PC-3 (cell line): ENCODE results near the gene ADAMTSL1. TPM values are rescaled to one million over a fixed set of nuclear protein-coding genes. Genes with fewer than 3 reads are reported as not detected.

Experiments used
- ATAC-seq: fragments of 200-7000 bp; cut with Tn5 transposase; 2 replicates; pipeline ENCODE4 v1.9.1; 2020; ENCODE audit warnings: mild to moderate bottlenecking, moderate library complexity
- BruUV-seq: library from RNA; stranded (reverse); fragments of 400-500 nt; replicated peaks from 2 replicates; lab custom pipeline; 2021; lab: Mats Ljungman, UMichigan
- CTCF ChIA-PET: fragments of 300-600 bp; sonication (Branson Sonifier 250); formaldehyde crosslinking; loops from one replicate; lab custom pipeline; 2022; ENCODE audit warnings: antibody characterized with exemption; lab: Charles Lee
- POLR2A ChIA-PET: fragments of 300-600 bp; sonication (Branson Sonifier 250); formaldehyde crosslinking; loops from one replicate; lab custom pipeline; 2022; ENCODE audit warnings: antibody characterized with exemption; ENCODE audit not compliant: unreplicated experiment; lab: Charles Lee
- DNase-seq: peaks from one replicate; pipeline ENCODE4 v3.0.0-alpha.2; 2015
- H2AFZ ChIP-seq: fragments of 300-600 bp; sonication (generic); 2 replicates; pipeline ENCODE4 v1.6.0; 2016; ENCODE audit warnings: antibody characterized with exemption, low read length
- H3F3A ChIP-seq: fragments of 300-600 bp; sonication (generic); one replicate; pipeline ENCODE4 v1.6.0; 2017; ENCODE audit warnings: antibody characterized with exemption, low read length, control low read depth, mild to moderate bottlenecking; ENCODE audit not compliant: unreplicated experiment
- H3K27ac ChIP-seq: fragments of 300-600 bp; sonication (generic); 2 replicates; pipeline ENCODE4 v1.5.1; 2016; ENCODE audit warnings: mild to moderate bottlenecking, low read length
- H3K27me3 ChIP-seq: fragments of 300-600 bp; sonication (generic); 2 replicates; pipeline ENCODE4 v1.6.1; 2016; ENCODE audit warnings: low read length, mixed read lengths
- H3K36me3 ChIP-seq: fragments of 300-600 bp; sonication (generic); 2 replicates; pipeline ENCODE4 v1.6.1; 2016; ENCODE audit warnings: low read depth, mixed run types, low read length, mixed read lengths
- H3K4me1 ChIP-seq: fragments of 300-600 bp; sonication (generic); 2 replicates; pipeline ENCODE4 v1.5.1; 2016; ENCODE audit warnings: low read length; ENCODE audit not compliant: insufficient read depth
- H3K4me2 ChIP-seq: fragments of 300-600 bp; sonication (generic); 2 replicates; pipeline ENCODE4 v1.6.0; 2016; ENCODE audit warnings: low read length
- H3K4me3 ChIP-seq: fragments of 300-600 bp; sonication (generic); 2 replicates; pipeline ENCODE4 v1.5.1; 2016; ENCODE audit warnings: mild to moderate bottlenecking, low read length, mixed read lengths
- H3K79me2 ChIP-seq: fragments of 300-600 bp; sonication (generic); 2 replicates; pipeline ENCODE4 v1.6.1; 2017; ENCODE audit warnings: low read length, mixed read lengths
- H3K9ac ChIP-seq: fragments of 300-600 bp; sonication (generic); 2 replicates; pipeline ENCODE4 v1.6.0; 2016; ENCODE audit warnings: mild to moderate bottlenecking, low read length
- H3K9me2 ChIP-seq: fragments of 300-600 bp; sonication (generic); replicated peaks from 2 replicates; pipeline ENCODE4 v1.6.1; 2016; ENCODE audit warnings: mixed run types, low read length, mixed read lengths
- H3K9me3 ChIP-seq: fragments of 300-600 bp; sonication (generic); 2 replicates; pipeline ENCODE4 v1.6.1; 2016; ENCODE audit warnings: low read length, mixed read lengths
- H4K20me1 ChIP-seq: fragments of 300-600 bp; sonication (generic); 2 replicates; pipeline ENCODE4 v1.6.1; 2016; ENCODE audit warnings: low read length, mixed read lengths
- EZH2 ChIP-seq: fragments of 300-600 bp; sonication (generic); IDR thresholded peaks from one replicate; pipeline ENCODE4 v1.6.1; 2017; ENCODE audit warnings: antibody characterized with exemption, mild to moderate bottlenecking, low read length; ENCODE audit not compliant: unreplicated experiment
- EZH2phosphoT487 ChIP-seq: fragments of 300-600 bp; sonication (generic); IDR thresholded peaks from 2 replicates; pipeline ENCODE4 v1.6.1; 2018; ENCODE audit warnings: mild to moderate bottlenecking, antibody characterized with exemption, low read length, borderline replicate concordance
- intact Hi-C: fragments of 100-400 bp; cut with micrococcal nuclease; formaldehyde crosslinking; loops from 2 replicates; pipeline ENCODE4 v1.9.0; 2023
- total RNA-seq: library from RNA; depleted of rRNA; stranded (reverse); fragments of >200 nt; gene quantifications from 2 replicates; pipeline ENCODE4 v1.2.3, GENCODE V29; 2014
- TF ChIP-seq, protein P1 (sequence below): fragments of 300-600 bp; sonication (generic); conservative IDR thresholded peaks from 2 replicates; pipeline ENCODE4 v1.5.1; 2017; ENCODE audit warnings: antibody characterized with exemption, low read depth, mild to moderate bottlenecking, low read length

Gene ADAMTSL1
- total RNA-seq, 1 experiment from 2014 or later: 0.26 TPM

DNA sequence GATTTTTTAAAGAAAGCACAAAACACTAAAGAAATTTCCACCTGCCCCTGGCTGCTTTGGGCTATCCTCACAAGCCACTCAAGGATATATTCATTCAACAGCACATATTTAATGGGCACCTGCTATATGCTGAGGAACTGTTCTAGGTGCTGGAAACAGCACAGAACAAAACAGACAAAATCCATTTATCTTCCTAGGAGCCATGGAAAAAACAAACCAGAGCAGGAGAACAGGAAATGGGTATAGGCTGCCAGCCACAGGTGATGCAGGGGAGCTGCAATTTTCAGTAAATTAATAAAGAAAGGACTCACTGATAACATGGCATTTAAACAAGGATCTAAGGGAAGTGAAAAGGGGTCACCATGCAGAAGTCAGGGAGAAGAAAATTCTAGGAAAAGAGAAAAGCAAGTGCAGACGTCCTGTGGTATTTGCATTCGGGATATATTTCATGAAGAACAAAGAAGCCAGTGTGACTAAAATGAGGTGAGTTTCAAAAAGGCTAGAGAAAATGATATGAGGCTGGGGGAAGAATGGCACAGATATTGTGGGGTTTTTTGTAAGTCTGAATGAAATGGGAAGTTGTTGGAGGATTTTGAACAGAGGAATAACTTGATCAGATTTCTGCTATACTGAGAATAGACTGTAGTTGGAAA, 152.2 kb downstream of the ADAMTSL1 start:
- peak; percentile 34 for DNase-seq
- ChIA-PET POLR2A (no interaction called here), CTCF (no interaction called here)
- Histone ChIP-seq H3K4me3 (no peak overlapping the region), H3K4me2 (no peak overlapping the region), H4K20me1 (no peaks in the 10 kb centered on the region), H3K9me3 (no peaks in the 10 kb centered on the region), H3K36me3 (no peaks in the 10 kb centered on the region), H3K4me1 (no peaks in the 10 kb centered on the region), H3K27me3 (no peaks in the 10 kb centered on the region), H3K27ac (no peak overlapping the region), H2AFZ (no peak overlapping the region), H3F3A (no peaks in the 10 kb centered on the region), H3K79me2 (no peaks in the 10 kb centered on the region), H3K9me2 (no peaks in the 10 kb centered on the region), H3K9ac (no peak overlapping the region)
- intact Hi-C loops: no loop called here
- TF ChIP-seq, protein P1, sequence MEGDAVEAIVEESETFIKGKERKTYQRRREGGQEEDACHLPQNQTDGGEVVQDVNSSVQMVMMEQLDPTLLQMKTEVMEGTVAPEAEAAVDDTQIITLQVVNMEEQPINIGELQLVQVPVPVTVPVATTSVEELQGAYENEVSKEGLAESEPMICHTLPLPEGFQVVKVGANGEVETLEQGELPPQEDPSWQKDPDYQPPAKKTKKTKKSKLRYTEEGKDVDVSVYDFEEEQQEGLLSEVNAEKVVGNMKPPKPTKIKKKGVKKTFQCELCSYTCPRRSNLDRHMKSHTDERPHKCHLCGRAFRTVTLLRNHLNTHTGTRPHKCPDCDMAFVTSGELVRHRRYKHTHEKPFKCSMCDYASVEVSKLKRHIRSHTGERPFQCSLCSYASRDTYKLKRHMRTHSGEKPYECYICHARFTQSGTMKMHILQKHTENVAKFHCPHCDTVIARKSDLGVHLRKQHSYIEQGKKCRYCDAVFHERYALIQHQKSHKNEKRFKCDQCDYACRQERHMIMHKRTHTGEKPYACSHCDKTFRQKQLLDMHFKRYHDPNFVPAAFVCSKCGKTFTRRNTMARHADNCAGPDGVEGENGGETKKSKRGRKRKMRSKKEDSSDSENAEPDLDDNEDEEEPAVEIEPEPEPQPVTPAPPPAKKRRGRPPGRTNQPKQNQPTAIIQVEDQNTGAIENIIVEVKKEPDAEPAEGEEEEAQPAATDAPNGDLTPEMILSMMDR: peak; percentile 53
- TF ChIP-seq EZH2phosphoT487: no peak
- no TSS peak for BruUV-seq
- ATAC-seq: peak; percentile 37; the same call in 1 of the 2 replicates

DNA sequence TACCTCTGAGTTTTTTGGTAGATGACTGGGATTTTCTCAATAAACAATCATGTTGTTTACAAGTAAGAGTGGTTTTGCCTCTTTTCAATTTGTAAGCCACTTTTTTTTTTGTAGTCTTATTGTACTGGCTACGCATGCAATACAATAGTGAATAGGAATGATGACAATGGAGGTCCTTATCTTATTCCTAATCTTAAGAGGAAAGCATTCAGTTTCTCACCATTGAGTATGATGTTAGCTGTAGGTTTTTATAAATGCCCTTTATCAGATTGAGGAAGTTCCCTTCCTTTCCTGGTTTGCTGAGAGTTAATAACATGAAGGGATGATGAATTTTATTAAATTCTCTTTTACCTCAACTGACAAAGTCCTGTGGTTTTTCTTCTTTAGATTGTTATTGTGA, 155.2 kb downstream of the ADAMTSL1 start:
- ATAC-seq: no peak
- no peak overlapping the region for H3K27ac ChIP-seq
- H3K4me1 ChIP-seq: peaks cover 18% of the 10 kb centered on the region
- ChIA-PET POLR2A (no interaction called here), CTCF (no interaction called here)
- H3K36me3 ChIP-seq: no peaks in the 10 kb centered on the region
- H3K79me2 ChIP-seq: no peaks in the 10 kb centered on the region
- no peak overlapping the region for H2AFZ ChIP-seq
- no peak overlapping the region for H3K9ac ChIP-seq
- H3K4me3 ChIP-seq: no peak overlapping the region
- peaks cover 4% of the 10 kb centered on the region for H3F3A ChIP-seq
- intact Hi-C loops: no loop called here
- no peak for DNase-seq
- H3K9me3 ChIP-seq: no peaks in the 10 kb centered on the region
- H3K27me3 ChIP-seq: no peaks in the 10 kb centered on the region
- no peak overlapping the region for H3K4me2 ChIP-seq
- TF ChIP-seq, protein P1: no peak
- no peak for TF ChIP-seq EZH2
- no peak for TF ChIP-seq EZH2phosphoT487
- no peaks in the 10 kb centered on the region for H3K9me2 ChIP-seq
- H4K20me1 ChIP-seq: no peaks in the 10 kb centered on the region
- no TSS peak for BruUV-seq

DNA sequence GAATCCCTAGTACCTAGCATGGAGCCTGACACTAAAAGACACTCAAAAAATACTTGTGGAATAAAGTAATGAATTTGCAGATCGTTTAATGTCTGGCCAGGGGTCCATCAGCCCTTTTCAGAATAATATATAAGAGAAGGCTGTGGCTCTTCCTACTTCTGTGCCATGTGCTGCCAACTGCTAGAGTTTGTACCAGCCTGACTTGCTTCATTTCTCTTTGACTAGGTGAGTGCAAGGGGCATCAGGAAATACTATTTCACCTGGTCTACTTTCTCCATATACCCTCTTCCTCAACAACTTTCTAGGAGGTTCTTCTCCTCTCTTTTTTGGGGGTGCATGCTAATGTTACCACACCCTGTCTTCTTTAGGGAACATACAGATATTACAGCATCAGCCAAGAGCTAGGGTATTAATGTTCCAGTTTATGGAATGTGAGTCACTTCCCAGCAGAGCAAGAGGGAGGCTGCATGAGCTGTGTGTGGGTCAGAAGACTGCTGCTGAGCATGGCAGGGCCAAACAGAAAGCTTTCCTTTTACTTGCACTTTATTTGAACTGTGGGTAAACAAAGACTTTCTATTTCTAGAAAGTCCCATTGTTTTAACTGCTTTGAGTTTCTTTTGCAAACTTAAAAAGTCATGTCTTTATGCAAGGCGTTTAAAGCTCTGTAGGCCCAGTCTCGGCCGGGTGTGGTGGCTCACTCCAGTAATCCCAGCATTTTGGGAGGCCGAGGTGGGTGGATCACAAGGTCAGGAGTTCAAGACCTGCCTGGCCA, 158.9 kb downstream of the ADAMTSL1 start:
- Histone ChIP-seq H3K9me3 (no peaks in the 10 kb centered on the region), H3K9ac (peak overlapping the region; percentile 53), H2AFZ (peak overlapping the region; percentile 54), H3K4me1 (peaks cover 18% of the 10 kb centered on the region), H3K4me3 (no peak overlapping the region), H3F3A (peaks cover 4% of the 10 kb centered on the region), H3K9me2 (no peaks in the 10 kb centered on the region), H4K20me1 (no peaks in the 10 kb centered on the region), H3K36me3 (no peaks in the 10 kb centered on the region), H3K27ac (peak overlapping the region; percentile 90), H3K27me3 (no peaks in the 10 kb centered on the region), H3K79me2 (no peaks in the 10 kb centered on the region), H3K4me2 (peak overlapping the region; percentile 51)
- intact Hi-C loops: loop anchor here (2.0 to 5.0 kb wide), 3 partner anchors 171 to 378 kb away; no protein-coding TSS in a partner anchor
- ChIA-PET POLR2A (no interaction called here), CTCF (interaction anchor here (0.7 to 1.2 kb wide), 2 partner anchors 191 to 864 kb away, joined by 3 to 4 read pairs; no protein-coding TSS in a partner anchor)
- no TSS peak for BruUV-seq
- peak; percentile 100 for ATAC-seq
- DNase-seq: peak; percentile 82
- TF ChIP-seq EZH2phosphoT487: no peak
- TF ChIP-seq EZH2: no peak
- TF ChIP-seq, protein P1: no peak
